IMR-90 (cell line): ENCODE measurements around the gene ADGRL3. TPM values are rescaled to one million over a fixed set of nuclear protein-coding genes. Genes with fewer than 3 reads are reported as not detected.

Experiments used
- ATAC-seq: fragments of 200-7000 bp; cut with Tn5 transposase; 2 replicates; pipeline ENCODE4 v1.9.1; 2020; ENCODE audit warnings: low read depth, mild to moderate bottlenecking, moderate library complexity
- BruUV-seq: library from RNA; stranded (reverse); fragments of 400-500 nt; replicated peaks from 2 replicates; lab custom pipeline; 2021; lab: Mats Ljungman, UMichigan
- CTCF ChIA-PET: fragments of 300-600 bp; formaldehyde crosslinking; extraction: SDS; loops from one replicate; lab custom pipeline; 2021; ENCODE audit warnings: antibody characterized with exemption; lab: Yijun Ruan, JAX
- POLR2A ChIA-PET: fragments of 300-600 bp; sonication (Branson Sonifier 250); formaldehyde crosslinking; loops from one replicate; lab custom pipeline; 2022; ENCODE audit warnings: antibody characterized with exemption; ENCODE audit not compliant: unreplicated experiment; lab: Charles Lee
- DNase-seq: peaks from one replicate; pipeline ENCODE4 v3.0.0; 2013
- H2AFZ ChIP-seq: replicated peaks from 2 replicates; pipeline ENCODE3; 2013; ENCODE audit warnings: low read length, mild to moderate bottlenecking; ENCODE audit not compliant: poor library complexity
- H2AK5ac ChIP-seq: 2 replicates; pipeline ENCODE4 v1.6.1; 2013; ENCODE audit warnings: low read depth, low read length, inconsistent platforms
- H2AK9ac ChIP-seq: replicated peaks from 2 replicates; pipeline ENCODE3; 2013; ENCODE audit warnings: mild to moderate bottlenecking, low read depth, low read length, moderate library complexity; ENCODE audit not compliant: poor library complexity
- H2BK120ac ChIP-seq: 2 replicates; pipeline ENCODE4 v1.6.1; 2013; ENCODE audit warnings: low read depth, low read length, inconsistent platforms
- H2BK15ac ChIP-seq: 3 replicates; pipeline ENCODE4 v1.6.1; 2013; ENCODE audit warnings: low read depth, low read length, inconsistent platforms
- H2BK20ac ChIP-seq: 2 replicates; pipeline ENCODE4 v1.6.1; 2013; ENCODE audit warnings: low read depth, mild to moderate bottlenecking, inconsistent platforms, low read length, moderate library complexity
- H2BK5ac ChIP-seq: 2 replicates; pipeline ENCODE4 v1.6.1; 2013; ENCODE audit warnings: mild to moderate bottlenecking, low read depth, low read length, inconsistent platforms; ENCODE audit not compliant: poor library complexity, severe bottlenecking
- H3K14ac ChIP-seq: replicated peaks from 2 replicates; pipeline ENCODE4 v1.6.1; 2013; ENCODE audit warnings: low read depth, low read length, inconsistent platforms
- H3K18ac ChIP-seq: 2 replicates; pipeline ENCODE4 v1.6.1; 2013; ENCODE audit warnings: low read depth, low read length, control low read depth
- H3K23ac ChIP-seq: 2 replicates; pipeline ENCODE4 v1.6.1; 2013; ENCODE audit warnings: low read depth, low read length, inconsistent platforms
- H3K27ac ChIP-seq: 2 replicates; pipeline ENCODE4 v1.5.1; 2013; ENCODE audit warnings: mild to moderate bottlenecking, control low read depth, low read length; ENCODE audit not compliant: insufficient read depth
- H3K27me3 ChIP-seq: 2 replicates; pipeline ENCODE4 v1.6.1; 2013; ENCODE audit warnings: low read length; ENCODE audit not compliant: control insufficient read depth, insufficient read depth
- H3K36me3 ChIP-seq: 2 replicates; pipeline ENCODE4 v1.6.1; 2013; ENCODE audit warnings: low read length, mixed read lengths; ENCODE audit not compliant: control insufficient read depth, insufficient read depth
- H3K4ac ChIP-seq: 2 replicates; pipeline ENCODE4 v1.6.1; 2013; ENCODE audit warnings: low read depth, low read length, inconsistent platforms
- H3K4me1 ChIP-seq: 2 replicates; pipeline ENCODE4 v1.6.1; 2013; ENCODE audit warnings: low read length, mixed read lengths; ENCODE audit not compliant: control insufficient read depth, insufficient read depth
- H3K4me2 ChIP-seq: 2 replicates; pipeline ENCODE4 v1.6.1; 2013; ENCODE audit warnings: low read depth, mild to moderate bottlenecking, control low read depth, low read length, moderate library complexity
- H3K4me3 ChIP-seq: 2 replicates; pipeline ENCODE4 v1.5.1; 2013; ENCODE audit warnings: low read depth, mild to moderate bottlenecking, control low read depth, low read length, moderate library complexity; ENCODE audit not compliant: insufficient read depth
- H3K56ac ChIP-seq: 2 replicates; pipeline ENCODE4 v1.6.1; 2013; ENCODE audit warnings: low read length, inconsistent platforms; ENCODE audit not compliant: insufficient read depth; ENCODE audit errors: extremely low read depth
- H3K79me1 ChIP-seq, 2 experiments: 2 replicates each; pipeline ENCODE4 v1.6.1; 2013; ENCODE audit warnings: low read length in 2 of 2, inconsistent platforms in 1 of 2, low read depth in 1 of 2
- H3K9ac ChIP-seq: 2 replicates; pipeline ENCODE4 v1.6.1; 2013; ENCODE audit warnings: low read depth, low read length, control low read depth
- H3K9me1 ChIP-seq: 2 replicates; pipeline ENCODE4 v1.6.1; 2013; ENCODE audit warnings: low read length, inconsistent platforms; ENCODE audit not compliant: insufficient read depth
- H3K9me3 ChIP-seq: 2 replicates; pipeline ENCODE4 v1.6.1; 2013; ENCODE audit warnings: low read length; ENCODE audit not compliant: control insufficient read depth, insufficient read depth
- H4K20me1 ChIP-seq: 2 replicates; pipeline ENCODE4 v1.6.1; 2013; ENCODE audit warnings: low read length, inconsistent platforms; ENCODE audit not compliant: insufficient read depth
- H4K5ac ChIP-seq: 2 replicates; pipeline ENCODE4 v1.6.1; 2013; ENCODE audit warnings: mild to moderate bottlenecking, low read depth, low read length, control low read depth
- H4K8ac ChIP-seq, 2 experiments: 2 replicates each; pipeline ENCODE4 v1.6.1; 2013; ENCODE audit warnings: low read depth in 2 of 2, low read length in 2 of 2, control low read depth in 1 of 2, inconsistent platforms in 1 of 2
- H4K91ac ChIP-seq: 2 replicates; pipeline ENCODE4 v1.6.1; 2013; ENCODE audit warnings: low read depth, low read length, inconsistent platforms; ENCODE audit not compliant: insufficient read depth
- BHLHE40 ChIP-seq: fragments of 150-350 bp; IDR thresholded peaks from 2 replicates; pipeline ENCODE4 v1.6.1; 2016; ENCODE audit warnings: mild to moderate bottlenecking, low read depth, low read length
- NFE2L2 ChIP-seq: fragments of 150-350 bp; IDR thresholded peaks from 2 replicates; pipeline ENCODE4 v1.6.1; 2016; ENCODE audit warnings: low read depth, mild to moderate bottlenecking, low read length
- POLR2A ChIP-seq: IDR thresholded peaks from 2 replicates; pipeline ENCODE4 v1.6.1; 2012; ENCODE audit warnings: mild to moderate bottlenecking, low read depth, low read length
- USF2 ChIP-seq: fragments of 150-350 bp; IDR thresholded peaks from 2 replicates; pipeline ENCODE4 v1.6.1; 2017; ENCODE audit warnings: mild to moderate bottlenecking, antibody characterized with exemption, low read length, low read depth
- WGBS, 2 experiments: methylation state at CpG; one replicate each; pipeline versions ENCODE4 v1.1.5 to v1.1.7; 2013; ENCODE audit warnings: missing lambda C conversion rate in 2 of 2; ENCODE audit not compliant: insufficient read length in 1 of 2; ENCODE audit errors: extremely low coverage in 2 of 2; 5-methylcytosine and 5-hydroxymethylcytosine counted together
- dilution Hi-C: fragments of 300-500 bp; cut with HindIII; formaldehyde crosslinking; loops from one replicate; pipeline ENCODE4 v1.14.3; 2018; ENCODE audit warnings: low sequenced_read_pairs; ENCODE audit not compliant: unreplicated experiment
- in situ Hi-C: fragments of 300-500 bp; cut with MboI; formaldehyde crosslinking; loops from 3 replicates; pipeline ENCODE4 v1.14.3; 2019; ENCODE audit warnings: low sequenced_read_pairs, inconsistent platforms, mixed read lengths
- intact Hi-C: fragments of 100-400 bp; cut with micrococcal nuclease; formaldehyde crosslinking; loops from 2 replicates; pipeline ENCODE4 v1.10.0; 2022
- polyA plus RNA-seq, 3 experiments: library from polyadenylated mRNA; depleted of rRNA; stranded (reverse); fragments of >200 nt; gene quantifications; 2 replicates each; pipeline ENCODE4 v1.2.3, GENCODE V29; 2012; ENCODE audit warnings: low replicate concordance in 1 of 3
- total RNA-seq: library from RNA; depleted of rRNA; stranded (reverse); fragments of >200 nt; gene quantifications from 2 replicates; pipeline ENCODE4 v1.2.3, GENCODE V29; 2012

ADGRL3 gene
- total and polyA plus RNA-seq, 2 of the 4 experiments (the other 2 are of a cell fraction) = 0.46 to 2.5 TPM

- H2BK5ac ChIP-seq = no peak overlapping the region
- H3K4me3 ChIP-seq = no peak overlapping the region
- H4K8ac ChIP-seq = no peak overlapping the region
- WGBS, 2 experiments = no CpG with 5 or more reads among the region's 1 CpG
- DNase-seq (no peak), ATAC-seq (no peak)
- H2BK120ac ChIP-seq = no peak overlapping the region
- no peaks in the 10 kb centered on the region for H3K36me3 ChIP-seq
- H3K4ac ChIP-seq = no peak overlapping the region
- H2BK15ac ChIP-seq = no peak overlapping the region
- no peaks in the 10 kb centered on the region for H3K9me1 ChIP-seq
- in situ Hi-C loops = no loop called here
- H2AK9ac ChIP-seq = no peak overlapping the region
- no peak overlapping the region for H2BK20ac ChIP-seq
- H3K27me3 ChIP-seq = no peaks in the 10 kb centered on the region
- H4K20me1 ChIP-seq = no peaks in the 10 kb centered on the region
- H3K56ac ChIP-seq = no peak overlapping the region
- H3K4me2 ChIP-seq = no peak overlapping the region
- POLR2A ChIA-PET = no interaction called here
- H3K23ac ChIP-seq = no peak overlapping the region
- H2AK5ac ChIP-seq = no peak overlapping the region
- no peak overlapping the region for H2AFZ ChIP-seq
- no peaks in the 10 kb centered on the region for H3K4me1 ChIP-seq
- no peaks in the 10 kb centered on the region for H3K79me1 ChIP-seq
- CTCF ChIA-PET = no interaction called here
- no peak overlapping the region for H4K91ac ChIP-seq
- intact Hi-C loops = no loop called here
- H3K18ac ChIP-seq = no peak overlapping the region
- H3K27ac ChIP-seq = no peak overlapping the region
- dilution Hi-C loops = no loop called here
- no peak for TF ChIP-seq POLR2A
- TF ChIP-seq BHLHE40 = no peak
- no peak for TF ChIP-seq USF2
- TF ChIP-seq NFE2L2 = no peak
- no peak overlapping the region for H3K14ac ChIP-seq
- H4K5ac ChIP-seq = no peak overlapping the region
- no TSS peak for BruUV-seq
- no peaks in the 10 kb centered on the region for H3K9me3 ChIP-seq
- H3K9ac ChIP-seq = no peak overlapping the region
Observed at GRCh38 chr4:61336916-61337315, 136.8 kb downstream of the ADGRL3 start.
